GM21381 (cell line): ENCODE results near the gene ADIG.

Experiments used
- ATAC-seq: cut with Tn5 transposase; IDR thresholded peaks from one replicate; pipeline ENCODE4 v1.9.1; 2021; ENCODE audit warnings: mild to moderate bottlenecking, moderate library complexity; ENCODE audit not compliant: unreplicated experiment

Gene ADIG

DNA sequence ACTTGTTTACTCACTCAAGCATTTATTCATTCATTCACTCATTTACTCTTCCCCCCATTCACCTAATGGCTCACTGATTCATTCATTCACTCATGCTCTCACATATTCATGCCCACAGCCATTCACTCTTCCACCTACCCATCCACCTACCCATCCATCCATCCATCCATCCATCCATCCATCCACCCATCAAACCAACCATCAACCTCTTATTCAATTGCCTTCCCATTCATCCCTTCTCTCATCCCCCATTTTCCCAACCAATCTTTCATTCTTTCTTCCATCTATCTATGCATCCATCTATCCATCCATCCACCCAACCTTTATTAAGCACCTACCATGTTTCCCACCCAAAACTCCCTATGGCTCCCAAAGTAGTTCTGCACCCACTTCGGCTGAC lies 19.1 kb downstream of the ADIG start:
- ATAC-seq = no peak

DNA sequence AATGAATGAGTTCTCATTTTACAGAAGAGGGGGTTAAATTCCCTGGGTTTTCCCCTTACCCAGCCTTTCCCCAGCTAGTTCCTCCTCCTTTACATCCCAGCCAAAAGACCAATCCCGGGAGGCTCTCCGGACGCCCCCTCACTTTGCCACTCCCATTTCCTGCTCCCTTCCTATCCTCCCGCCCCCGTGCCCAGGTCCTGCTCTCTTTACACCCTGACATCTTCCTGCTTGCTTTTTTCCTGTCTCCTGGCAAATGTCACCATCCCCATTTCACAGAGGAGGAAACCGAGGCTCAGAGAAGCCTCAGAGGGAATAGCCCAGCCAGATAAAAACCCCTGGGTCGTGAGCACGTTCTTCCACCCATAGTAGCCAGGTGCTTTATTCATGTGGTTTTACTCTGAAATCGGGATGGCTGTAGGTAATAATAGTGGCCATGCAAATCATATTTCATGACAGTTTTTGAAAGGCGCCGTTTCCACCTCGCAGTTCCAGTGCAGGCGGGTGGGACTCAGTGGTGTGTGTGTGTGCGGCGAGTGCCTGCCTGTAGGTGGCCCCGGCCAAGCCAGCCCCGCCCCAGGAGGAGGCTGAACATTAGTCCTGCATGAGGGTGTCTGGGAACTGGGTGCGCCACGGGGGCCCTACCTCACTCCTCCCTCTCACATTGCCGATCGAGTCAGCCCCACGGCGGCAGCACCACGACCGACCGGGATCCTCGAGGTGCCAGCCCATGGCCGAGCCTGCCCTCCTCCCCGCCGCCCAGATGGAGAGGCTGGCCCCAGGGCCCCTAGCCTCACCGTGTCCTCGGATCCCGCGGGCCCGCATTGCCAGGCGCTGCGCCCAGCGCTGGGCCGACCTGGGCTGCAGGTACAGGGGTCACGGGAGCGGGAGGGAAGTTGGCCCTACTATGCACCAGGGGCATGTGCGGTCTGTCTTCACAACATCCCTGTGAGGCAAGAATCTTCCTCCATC lies 20.5 kb downstream of the ADIG start, which contains the start of gene ARHGAP40:
TSS of gene ARHGAP40 (plus strand) at position 594 of the 969 bp plus-strand sequence.
- ATAC-seq = no peak

DNA sequence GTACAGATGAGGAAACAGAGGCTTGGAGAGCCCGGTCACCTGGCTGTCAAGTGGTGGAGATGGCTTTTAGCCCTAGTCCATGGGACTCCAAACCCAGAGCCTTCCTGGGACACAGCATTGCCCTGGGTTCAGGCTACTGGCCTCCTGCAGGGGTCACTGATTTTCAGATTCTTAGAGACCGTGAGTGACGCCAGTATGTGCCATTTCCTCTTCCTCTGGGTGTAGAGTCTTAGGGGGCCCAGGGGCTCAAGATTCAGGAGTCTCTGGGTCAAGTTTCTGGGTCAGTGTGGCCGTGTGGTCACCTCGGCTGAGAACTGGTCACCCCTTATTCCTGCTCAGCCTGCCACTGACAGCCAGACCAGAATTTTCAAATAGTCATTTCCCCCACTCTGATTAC lies 21.2 kb downstream of the ADIG start:
- ATAC-seq = no peak

DNA sequence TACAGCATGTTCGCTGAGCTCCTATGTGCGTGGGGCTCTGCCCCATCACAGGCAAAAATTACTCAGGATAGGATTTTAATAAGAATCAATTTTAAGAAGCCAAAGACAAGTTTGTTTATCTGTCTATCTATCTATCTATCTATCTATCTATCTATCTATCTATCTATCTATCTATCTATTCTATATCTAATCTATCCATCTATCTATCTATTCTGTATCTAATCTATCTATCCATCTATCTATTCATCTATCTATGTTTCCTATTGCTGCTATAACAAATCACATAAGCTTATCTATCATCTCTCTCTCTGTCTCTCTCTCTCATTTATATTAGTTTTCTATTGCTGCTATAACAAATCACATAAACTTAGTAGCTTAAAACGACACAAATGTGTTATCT lies 22.3 kb downstream of the ADIG start:
- no peak for ATAC-seq

DNA sequence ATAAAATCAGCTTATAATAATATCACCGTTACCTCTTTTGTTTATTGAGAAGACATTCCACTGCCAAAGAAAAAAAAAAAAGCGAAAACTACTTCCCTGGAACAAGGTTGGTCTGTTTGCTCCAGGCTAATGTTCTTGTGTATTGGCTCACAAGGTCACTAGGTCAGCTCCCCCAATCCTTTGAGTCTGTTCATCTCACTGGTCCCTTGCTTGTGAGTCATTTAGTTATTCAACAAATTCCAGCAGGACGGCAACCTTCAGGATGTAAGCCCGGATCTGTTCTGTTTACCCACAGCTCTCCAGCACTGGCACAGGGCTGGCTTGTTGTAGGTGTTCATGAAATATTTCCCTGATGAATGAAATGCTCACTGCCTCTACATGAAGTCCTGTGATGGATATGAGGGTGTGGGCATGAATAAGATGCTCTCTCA lies 23.9 kb downstream of the ADIG start:
- no peak for ATAC-seq

DNA sequence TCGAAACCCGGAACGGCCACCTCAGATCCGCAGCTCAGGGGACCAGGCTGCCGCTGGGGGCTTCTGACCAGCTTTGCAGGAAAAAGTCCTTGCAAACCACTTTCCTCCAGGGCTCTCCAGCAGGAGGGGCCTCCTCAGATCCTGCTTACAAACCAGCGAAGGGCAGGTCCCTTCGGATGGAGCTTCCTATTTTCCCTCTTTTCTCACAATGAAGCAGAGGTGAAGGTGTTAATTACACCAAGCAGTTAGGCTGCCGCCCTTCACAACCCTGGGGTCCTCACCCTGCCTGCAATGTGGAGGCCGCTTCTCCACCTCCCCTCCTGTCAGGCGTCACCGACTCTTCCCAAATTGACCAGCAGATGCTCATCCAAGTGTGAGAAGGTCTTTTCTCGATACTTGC lies 26.4 kb downstream of the ADIG start:
- ATAC-seq = no peak

DNA sequence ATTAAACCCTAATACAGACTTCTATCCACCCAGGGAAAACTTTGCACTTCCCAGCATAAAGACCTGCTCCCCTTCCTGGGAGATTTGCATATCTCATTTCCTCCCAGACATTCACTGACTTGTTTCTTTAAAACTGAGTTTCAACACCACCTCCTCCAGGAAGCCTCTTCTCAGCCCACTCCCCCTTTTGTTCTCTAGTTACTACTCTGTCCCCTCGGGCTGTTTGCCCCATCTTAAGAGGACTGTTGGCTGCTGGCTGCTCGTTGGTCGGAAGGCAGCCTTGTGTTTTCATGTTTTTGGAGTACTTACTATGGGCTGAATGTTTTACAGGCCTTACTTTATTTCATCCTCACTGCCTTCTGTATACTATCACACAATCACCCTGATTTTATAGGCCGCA lies 27.2 kb downstream of the ADIG start:
- no peak for ATAC-seq

DNA sequence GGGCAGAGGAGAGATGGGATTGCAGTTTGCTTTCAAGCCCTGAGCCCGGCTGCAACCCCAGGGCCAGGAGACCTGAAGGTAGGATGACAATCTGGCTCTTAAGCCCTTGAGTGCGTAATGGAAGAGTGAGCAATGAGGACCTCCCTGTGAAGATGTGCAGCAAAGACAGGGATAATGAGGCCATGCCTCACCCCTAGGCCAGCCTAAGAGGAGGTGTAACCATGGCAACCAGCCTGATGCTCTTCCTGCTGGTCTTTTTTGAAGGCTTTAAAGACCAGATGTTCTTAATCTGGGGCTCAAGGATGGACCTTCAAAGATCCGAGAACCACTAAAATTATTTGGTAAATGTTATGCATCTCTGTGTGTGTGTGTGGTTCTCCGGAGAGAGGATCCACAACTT lies 28.8 kb downstream of the ADIG start:
- no peak for ATAC-seq

DNA sequence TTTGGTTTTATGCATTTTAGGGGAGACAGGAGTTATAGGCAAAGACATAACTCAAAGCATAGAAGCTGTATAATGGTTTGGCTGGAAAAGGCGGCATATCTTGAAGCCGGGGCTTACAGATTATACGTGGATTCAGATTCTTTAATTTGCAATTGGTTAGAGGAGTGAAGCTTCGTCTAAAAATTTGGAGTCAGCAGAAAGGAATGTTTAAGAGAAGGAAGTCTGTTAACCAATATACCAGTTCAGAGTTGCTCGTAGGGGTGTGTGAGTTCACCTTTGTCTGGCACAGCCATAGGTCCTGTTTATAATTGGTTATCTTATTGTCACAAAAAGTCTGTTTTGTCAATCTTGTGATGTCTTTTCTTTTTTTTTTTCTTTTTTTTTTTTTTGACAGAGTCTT lies 29.5 kb downstream of the ADIG start:
- ATAC-seq = no peak

DNA sequence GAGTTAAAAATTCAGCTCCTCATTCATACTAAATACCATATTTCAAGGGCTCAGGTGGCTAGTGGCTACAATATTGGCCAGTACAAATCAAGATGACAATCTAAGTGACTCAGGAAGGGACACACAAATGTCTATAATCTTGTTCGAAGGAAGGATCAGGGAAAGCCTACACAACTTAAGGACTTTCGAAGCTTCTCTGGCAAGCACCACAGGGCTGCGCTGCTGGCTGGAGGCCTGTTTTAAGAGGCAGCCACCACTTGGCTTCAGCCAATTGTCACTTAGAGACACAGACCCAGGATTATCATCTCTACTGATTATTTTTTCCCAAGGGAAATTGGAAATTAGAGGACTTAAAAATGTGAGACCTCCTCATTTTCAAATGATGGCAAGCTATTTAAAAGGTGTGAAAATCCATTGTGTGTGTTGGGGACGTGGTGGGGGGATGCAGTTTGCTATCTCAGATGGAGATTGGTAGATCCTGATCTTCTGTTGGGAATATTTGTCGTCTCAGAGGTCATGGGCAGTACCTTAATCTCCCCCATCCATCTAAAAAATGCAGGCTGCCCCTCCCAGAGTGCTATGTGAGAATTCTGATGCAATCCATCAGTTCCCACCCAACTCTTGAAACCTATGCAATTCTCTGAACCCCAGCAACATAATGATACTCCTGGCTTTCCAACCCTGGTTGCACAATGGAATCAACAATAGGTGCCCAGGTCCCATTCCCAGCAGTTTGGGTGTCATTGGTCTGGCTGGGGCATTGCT lies 31.9 kb downstream of the ADIG start:
- no peak for ATAC-seq

DNA sequence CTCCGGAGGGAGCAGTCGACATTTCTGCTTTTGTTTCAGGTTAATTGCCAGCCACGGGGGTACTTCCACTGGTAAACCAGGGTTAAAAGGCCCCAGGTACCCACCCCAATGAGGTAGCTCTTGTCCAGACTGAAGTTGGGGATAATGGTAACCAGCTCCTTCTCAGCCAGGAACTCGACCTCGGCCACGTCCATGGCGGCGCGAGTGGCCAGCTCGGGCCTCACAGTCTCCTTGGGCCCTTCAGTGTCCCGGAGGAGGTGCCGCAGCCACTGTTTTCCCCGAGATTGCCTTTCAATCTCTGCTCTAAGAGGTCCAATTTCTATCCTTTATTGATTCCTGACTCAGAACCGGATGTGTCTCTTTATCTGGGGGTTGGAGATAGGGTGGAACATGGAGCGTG lies 34.3 kb downstream of the ADIG start:
- ATAC-seq = no peak

DNA sequence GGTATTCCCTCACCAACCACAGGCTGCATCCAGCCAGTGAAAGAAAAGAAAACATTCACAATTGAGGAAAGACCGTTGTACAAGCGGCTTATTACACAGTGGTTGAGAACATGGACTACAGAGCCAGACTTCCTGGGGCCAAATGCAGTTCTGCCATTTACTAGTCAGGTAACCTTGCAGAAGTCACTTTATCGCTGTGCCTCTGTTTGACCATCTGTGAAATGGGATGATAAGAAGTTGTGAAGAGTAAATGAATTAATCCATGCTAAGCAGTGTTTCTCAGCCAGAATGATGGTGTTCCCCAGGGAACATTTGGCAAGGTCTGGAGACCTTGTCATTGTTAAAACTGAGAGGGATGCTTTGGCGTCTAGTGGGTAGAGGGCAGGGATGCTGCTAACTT lies 35.5 kb downstream of the ADIG start:
- no peak for ATAC-seq

DNA sequence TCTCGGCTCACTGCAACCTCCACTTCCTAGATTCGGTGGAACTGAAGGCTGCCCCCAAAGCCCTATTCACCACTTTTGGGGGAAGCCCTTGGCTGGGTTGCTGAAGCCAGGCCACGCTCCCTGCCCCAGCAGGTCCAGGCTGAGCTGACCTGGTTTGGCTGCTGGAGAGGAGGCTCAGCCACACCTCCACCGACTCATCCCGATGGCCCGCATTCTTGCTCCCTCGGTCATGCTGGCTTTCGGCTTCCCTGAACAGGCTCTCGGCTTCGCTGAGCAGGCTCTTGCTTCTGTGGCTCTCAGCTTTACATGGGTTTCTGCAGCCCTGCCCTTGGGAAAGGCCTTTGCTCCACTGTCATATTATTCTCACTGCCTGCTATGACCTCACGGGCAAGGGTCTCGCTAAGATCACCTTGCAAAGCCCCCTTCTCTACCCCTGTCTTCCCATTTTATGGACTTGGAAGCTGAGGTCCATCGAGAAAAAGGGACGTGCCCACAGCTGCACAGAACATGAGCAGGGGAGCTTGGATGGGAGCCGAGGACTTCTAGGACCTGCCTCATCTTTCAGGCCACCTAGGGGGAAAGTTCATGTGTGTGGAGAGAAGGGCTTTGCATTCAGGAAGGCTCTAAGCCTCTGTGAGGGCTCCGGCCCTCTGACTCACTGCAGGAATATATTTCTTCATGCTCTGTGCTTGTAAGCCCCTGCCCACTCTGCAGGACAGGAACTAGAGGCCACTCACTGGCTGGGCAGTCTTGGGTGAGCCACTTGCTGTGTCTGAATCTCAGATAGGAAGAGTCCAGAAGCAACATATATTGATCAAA lies 36.2 kb downstream of the ADIG start:
- no peak for ATAC-seq

DNA sequence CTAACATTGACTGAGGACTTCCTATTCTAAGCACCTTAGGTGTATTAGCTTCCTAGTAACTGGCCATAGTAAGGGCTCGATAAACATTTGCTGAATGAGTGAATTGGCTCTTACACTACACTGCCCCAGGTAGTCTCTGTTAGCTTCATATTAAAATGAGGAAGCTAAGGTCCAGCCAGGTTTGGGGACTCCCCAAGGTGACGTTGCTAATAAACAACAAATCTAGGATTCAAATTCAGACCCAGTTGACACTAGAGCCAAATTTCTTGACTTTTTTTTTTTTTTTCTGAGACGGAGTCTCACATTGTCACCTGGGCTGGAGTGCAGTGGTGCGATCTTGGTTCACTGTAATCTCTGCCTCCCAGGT lies 36.8 kb downstream of the ADIG start:
- ATAC-seq = no peak

DNA sequence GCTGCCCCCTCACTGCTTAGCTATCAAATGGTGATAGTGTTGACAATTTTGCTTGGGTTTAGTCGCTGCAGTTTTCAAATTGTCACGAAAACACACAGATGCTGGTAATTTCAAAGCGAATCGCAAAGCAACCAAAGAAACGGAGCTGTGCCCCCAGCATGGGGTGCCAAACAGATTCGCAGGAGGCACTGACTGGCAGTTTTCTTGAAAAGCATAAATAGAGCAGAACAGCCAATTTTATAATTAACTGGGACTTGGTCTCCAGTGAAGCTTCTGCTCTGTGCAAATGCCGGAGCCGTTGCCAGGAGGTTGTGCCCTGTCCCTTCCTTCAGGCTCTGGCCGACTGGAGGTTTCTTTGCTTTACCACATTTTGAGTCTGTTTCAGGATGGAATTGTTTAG lies 39.4 kb downstream of the ADIG start:
- no peak for ATAC-seq

DNA sequence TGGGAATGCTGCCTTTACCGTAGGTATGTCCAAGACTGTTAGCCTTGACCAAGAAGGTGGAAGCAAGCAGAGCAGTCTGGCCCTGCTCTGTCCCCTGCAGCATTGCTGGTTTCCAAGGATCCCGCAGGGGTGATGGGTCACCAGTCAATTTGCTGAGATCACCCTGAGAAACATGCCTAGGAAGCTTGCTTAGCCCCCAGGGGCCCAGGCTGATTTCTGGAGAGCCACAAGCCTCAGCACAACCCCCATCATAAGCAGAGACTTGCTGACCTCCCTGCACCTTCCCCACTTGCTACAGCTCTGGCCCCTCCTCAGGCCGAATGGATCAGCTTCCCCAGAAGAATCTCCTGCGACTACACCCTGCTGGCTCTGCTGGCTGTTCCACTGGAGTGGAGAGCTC lies 42.1 kb downstream of the ADIG start:
- ATAC-seq = no peak

DNA sequence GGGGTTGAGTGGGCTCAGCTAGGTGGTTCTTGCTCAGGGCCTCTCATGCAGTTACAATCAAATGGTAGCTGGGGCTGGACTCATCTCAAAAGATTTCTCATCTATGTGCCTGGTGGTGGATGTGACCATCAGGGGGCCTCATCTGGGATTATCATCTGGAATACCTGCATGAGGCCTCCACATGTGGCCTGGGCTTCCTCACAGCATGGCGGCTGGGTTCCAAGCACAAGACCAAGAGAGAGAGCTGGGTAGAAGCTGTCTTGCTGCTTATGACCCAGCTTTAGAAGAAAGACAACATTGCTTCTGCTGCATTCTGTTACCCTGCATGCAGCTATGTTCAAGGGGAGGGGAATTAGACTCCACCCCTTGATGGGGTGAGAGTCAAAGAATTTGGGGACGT lies 43.1 kb downstream of the ADIG start:
- ATAC-seq = no peak

DNA sequence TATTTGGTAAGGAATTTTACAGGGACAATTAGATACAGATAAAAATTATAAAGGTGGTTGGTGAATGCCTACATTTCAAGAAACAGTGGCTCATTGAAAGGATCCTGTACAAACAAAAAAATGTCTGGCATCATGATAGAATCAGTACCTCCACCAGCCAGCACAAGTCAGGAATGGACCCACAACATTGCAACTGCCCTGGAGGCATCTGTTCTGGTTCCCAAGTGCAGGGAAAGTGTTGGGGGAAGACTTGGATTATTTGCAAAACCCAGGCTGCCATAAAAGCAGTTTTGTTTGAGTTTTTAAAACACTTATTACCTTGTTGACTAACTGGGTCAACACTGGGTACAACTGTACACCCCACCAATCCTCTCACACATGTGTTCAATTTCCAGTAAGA lies 44.9 kb downstream of the ADIG start:
- no peak for ATAC-seq

DNA sequence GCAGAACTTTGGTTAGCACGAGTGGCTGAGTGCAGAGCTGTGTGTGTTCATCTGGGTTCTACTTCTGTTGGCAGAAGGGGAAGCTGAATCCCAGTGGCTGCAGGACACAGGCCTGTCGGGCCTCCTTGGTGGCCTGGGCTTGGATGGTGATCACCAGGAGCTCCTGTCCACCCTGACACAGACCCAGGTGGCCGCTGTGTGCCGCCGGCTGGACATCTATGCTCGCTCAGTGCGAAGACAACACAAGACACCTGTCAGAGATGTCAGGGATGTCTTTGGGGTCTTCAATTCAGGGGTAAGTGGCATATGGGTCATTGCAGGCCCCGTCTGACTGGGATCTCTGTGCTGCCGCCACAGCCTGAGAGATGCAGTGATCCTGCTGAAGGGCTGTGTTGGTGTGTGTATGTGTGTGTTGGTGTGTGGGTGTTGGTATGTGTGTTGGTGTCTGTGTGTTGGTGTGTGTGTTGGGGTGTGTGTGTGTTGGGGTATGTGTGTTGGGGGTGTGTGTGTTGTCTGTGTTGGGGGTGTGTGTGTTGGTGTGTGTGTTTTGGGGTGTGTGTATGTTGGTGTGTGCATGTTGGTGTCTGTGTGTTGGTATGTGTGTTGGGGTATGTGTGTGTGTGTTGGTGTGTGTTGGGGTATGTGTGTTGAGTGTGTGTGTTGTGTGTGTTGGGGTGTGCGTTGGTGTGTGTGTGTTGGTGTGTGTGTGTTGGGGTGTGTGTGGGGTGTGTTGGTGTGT lies 46.1 kb downstream of the ADIG start:
- no peak for ATAC-seq

DNA sequence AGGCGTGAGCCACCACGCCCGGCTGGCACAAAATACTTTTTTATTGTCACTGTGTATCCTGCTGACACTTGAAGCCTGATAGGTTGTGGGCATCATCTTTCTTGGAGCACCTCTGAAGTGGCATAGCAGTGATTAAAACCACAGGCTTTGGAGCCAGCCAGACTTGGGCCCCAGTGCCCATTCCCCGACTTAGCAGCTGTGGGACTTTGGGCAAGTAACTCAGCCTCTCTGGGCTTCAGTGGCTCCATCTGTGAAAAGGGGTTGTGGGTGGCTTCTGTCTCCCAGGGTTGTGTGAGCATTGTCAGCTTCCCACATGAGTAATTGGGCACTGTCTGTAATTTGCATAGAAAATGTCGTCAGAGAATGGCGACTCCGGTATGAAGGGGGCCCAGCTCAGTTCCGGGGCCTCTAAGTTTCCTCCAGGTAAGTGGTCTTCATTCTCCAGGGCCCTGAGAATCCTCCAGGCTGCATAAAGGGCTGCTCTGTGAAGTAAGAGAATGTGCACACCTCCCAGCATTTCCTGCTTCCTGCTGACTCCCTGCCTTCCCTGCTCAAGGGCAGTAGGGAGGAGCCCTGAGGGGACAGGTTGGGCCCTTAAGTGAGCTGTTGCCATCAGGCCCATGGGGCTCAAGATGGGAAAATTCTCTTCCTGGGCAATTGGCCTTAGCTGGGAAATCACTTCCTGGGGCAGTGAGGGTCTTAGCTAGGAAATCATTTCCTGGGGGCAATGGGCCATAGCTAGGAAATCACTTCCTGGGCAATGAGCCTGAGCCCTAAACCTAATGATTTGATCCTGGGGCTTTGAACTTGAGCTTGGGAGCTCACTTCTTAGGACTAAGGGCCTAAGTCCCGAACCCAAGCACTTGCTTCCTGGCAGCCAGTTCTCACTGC lies 47.8 kb downstream of the ADIG start:
- no peak for ATAC-seq
